Activated T-cell treated with anti-CD3 and anti-CD28 coated beads, Interleukin-2, amount 50 U/mL, for 72 hours (primary cell): ENCODE results near the gene PSMA5. TPM values are rescaled to one million over a fixed set of nuclear protein-coding genes. Genes with fewer than 3 reads are reported as not detected.
A peak's percentile ranks its signal among the peaks of the same experiment; 100 is the strongest.
"Not testable (repeated sequence)": the region's sequence is repeated elsewhere in the genome, so short reads cannot be mapped to it uniquely, and the experiment has no call there.

Source experiments
- ATAC-seq, 2 donors: fragments of 150-1000 bp; cut with Tn5 transposase; replicated peaks in 1 of 2; 2 replicates each; pipeline ENCODE4 v1.10.0; 2021; ENCODE audit warnings: moderate library complexity in 2 of 2, mild to moderate bottlenecking in 1 of 2
- DNase-seq, 2 donors: peaks; one replicate each; pipeline ENCODE4 v3.0.0; 2021 to 2022; ENCODE audit warnings: mixed read lengths in 1 of 2
- H3K27ac Mint-ChIP-seq: one replicate; pipeline ENCODE4 v1.8.0; 2022; ENCODE audit warnings: mild to moderate bottlenecking, moderate library complexity, mixed read lengths
- H3K27me3 Mint-ChIP-seq: one replicate; pipeline ENCODE4 v1.8.0; 2022; ENCODE audit warnings: low read depth, mixed read lengths
- H3K36me3 Mint-ChIP-seq, 2 donors: one replicate each; pipeline ENCODE4 v1.8.0; 2022; ENCODE audit warnings: mixed read lengths in 2 of 2, mild to moderate bottlenecking in 1 of 2; ENCODE audit not compliant: insufficient read depth in 2 of 2
- H3K4me1 Mint-ChIP-seq: one replicate; pipeline ENCODE4 v1.8.0; 2022; ENCODE audit warnings: low read depth, mixed read lengths
- H3K4me3 Mint-ChIP-seq, 2 donors: one replicate each; pipeline ENCODE4 v1.8.0; 2022; ENCODE audit warnings: mild to moderate bottlenecking in 2 of 2, mixed read lengths in 2 of 2, moderate library complexity in 2 of 2
- H3K9me3 Mint-ChIP-seq, 2 donors: one replicate each; pipeline ENCODE4 v1.8.0; 2022; ENCODE audit warnings: mixed read lengths in 2 of 2
- total RNA-seq, 2 donors: library from RNA; stranded (reverse); gene quantifications; one replicate each; pipeline ENCODE4 v1.2.3, GENCODE V29; 2022

PSMA5 gene
- total RNA-seq, 2 donors from 2014 or later, result 169 to 179 TPM

DNA sequence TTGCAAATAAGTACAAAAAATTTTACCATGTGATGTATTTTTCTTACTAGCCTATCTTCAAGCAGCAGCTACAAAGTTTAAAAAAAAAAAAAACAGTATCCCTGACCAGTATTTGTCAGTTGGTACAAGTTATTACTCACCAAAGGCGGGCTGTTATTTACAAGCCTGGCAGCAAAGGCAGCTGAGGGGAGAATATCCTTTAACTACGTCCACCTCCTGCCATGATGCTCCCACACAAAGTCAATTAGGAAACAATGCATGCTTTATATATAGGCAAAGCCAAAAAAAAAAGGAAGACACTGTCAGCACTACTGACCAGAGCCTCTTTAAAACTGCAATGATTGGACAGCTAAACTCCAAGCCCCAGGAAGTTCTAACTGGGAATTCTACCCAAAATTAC is 13.7 kb downstream of the PSMA5 start:
- Mint-ChIP-seq H3K27me3 (no peaks in the 10 kb centered on the region), H3K36me3 (peaks cover 24 to 54% of the 10 kb centered on the region in 2 donors), H3K27ac (peak overlapping the region; percentile 14), H3K4me1 (peaks cover 33% of the 10 kb centered on the region), H3K4me3 (no peak overlapping the region), H3K9me3 (no peaks in the 10 kb centered on the region)
- no peak for ATAC-seq
- DNase-seq, result no peak

DNA sequence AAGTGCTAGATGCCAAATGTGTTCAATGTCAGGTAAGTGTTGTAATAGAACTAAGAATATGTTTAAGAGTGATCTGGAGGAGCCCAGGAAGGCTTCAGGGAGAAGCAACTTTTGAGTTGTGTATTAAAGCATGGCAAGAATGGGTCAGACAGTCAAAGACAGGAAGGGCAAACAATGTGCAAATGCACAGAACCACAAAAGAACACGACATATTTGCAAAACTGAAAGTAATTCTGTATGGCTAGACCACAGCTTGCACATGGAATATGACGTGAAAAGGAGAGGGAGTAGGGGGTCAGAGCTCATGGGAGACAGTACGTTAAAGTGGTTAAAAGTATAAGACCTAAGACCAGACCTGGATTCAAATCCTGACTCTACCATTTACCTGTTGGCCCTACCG is 21.4 kb downstream of the PSMA5 start:
- Mint-ChIP-seq H3K4me3 (peak overlapping the region in 1 of 2 donors; percentile 19), H3K9me3 (no peaks in the 10 kb centered on the region), H3K36me3 (peaks cover 16 to 28% of the 10 kb centered on the region in 2 donors), H3K27ac (peak overlapping the region; percentile 44), H3K4me1 (peaks cover 24% of the 10 kb centered on the region), H3K27me3 (no peaks in the 10 kb centered on the region)
- peak; percentile 27 to 59 for ATAC-seq
- no peak for DNase-seq

GRCh38 chr1:109402025-109402424 is 24.2 kb downstream of the PSMA5 start:
- Mint-ChIP-seq H3K27me3 (peaks cover 13% of the 10 kb centered on the region), H3K36me3 (peaks cover 8 to 14% of the 10 kb centered on the region in 2 donors), H3K9me3 (no peaks in the 10 kb centered on the region), H3K4me3 (no peak overlapping the region), H3K27ac (no peak overlapping the region), H3K4me1 (peaks cover 20% of the 10 kb centered on the region)
- DNase-seq (no peak), ATAC-seq (no peak)

DNA sequence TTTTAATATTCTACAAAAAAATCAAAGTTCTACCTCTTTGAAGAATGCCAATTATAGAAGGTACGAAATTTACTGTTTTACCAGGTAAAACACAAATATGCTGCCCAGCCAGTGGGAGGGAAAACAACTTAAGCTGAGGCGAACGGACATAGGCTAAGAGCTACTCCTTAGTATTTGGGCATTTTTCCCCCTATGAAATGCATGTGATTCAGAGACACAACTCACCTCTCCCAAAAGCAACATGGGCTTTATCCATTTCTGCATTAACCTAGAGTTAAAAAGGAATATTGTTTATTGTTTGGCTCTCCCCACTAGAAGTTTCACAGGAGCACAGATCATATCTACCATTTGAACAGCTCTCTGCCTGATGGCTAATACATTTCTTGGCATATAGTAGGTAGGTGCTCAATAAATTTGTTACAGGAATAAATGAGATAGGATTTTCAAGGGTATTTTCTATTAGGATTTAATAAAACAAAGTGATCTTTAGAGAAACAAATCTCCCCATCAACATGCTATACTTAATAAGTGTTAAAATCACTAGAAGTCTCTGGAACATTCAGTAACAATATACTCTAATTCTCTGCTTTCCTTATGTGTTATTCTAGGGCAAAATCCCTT is 26.1 kb downstream of the PSMA5 start:
- Mint-ChIP-seq H3K27me3 (peaks cover 32% of the 10 kb centered on the region), H3K4me3 (no peak overlapping the region), H3K36me3 (peaks cover 3 to 8% of the 10 kb centered on the region in 2 donors), H3K9me3 (no peaks in the 10 kb centered on the region), H3K4me1 (peaks cover 29% of the 10 kb centered on the region), H3K27ac (no peak overlapping the region)
- DNase-seq (no peak), ATAC-seq (no peak)

- Mint-ChIP-seq H3K27ac (no peak overlapping the region), H3K4me3 (no peak overlapping the region), H3K4me1 (peaks cover 23% of the 10 kb centered on the region), H3K9me3 (no peaks in the 10 kb centered on the region), H3K36me3 (peaks cover 0 to 3% of the 10 kb centered on the region in 2 donors), H3K27me3 (peaks cover 39% of the 10 kb centered on the region)
- ATAC-seq, result no peak
- DNase-seq, result peak in 1 of 2 donors; percentile 46
Observed at GRCh38 chr1:109399326-109399957, 26.8 kb downstream of the PSMA5 start.

DNA sequence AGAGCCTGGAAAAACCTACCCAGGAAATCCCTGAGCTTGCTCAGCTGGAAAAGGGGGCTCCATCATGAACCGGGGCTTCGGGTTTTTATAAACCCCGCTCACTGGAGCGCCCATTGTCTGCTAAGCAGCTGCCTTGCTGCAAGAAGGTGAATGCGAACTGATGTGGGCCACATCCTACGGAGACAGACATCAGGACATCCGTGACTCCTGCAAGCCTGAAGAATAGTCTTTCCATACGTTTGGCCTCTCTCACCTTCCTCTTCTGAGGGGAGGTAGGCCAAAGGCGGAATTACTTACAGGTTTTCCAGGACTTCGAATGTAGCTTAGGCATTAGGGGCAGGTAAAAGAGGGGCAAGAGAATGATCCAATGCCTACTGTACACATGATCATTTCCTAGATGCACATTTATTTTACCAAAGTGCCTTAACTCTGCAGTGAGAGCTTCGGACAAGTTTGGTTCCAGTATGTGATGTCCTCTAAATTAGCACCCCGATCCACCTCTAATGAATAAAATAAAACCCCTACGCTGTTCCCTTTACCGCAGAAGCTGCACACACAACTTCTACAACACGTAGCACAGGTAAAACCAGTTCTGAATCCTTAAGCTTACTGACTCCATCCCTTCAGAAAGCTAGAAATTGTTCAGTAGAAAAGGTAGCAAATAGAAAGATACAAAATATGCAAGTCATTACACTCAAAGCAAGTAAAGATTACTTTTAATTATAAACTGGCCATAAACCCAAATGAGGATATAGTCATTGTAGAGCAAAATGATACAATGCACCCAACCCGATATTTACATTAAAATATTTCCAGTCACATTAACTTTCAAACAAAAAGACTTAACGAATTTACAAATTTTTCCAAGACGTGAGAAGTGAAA is 27.7 kb downstream of the PSMA5 start:
- Mint-ChIP-seq H3K4me1 (peaks cover 22% of the 10 kb centered on the region), H3K9me3 (no peaks in the 10 kb centered on the region), H3K36me3 (peaks cover 0 to 3% of the 10 kb centered on the region in 2 donors), H3K27me3 (peaks cover 41% of the 10 kb centered on the region), H3K4me3 (peak overlapping the region; percentile 78 to 86), H3K27ac (no peak overlapping the region)
- no peak for DNase-seq
- no peak for ATAC-seq

GRCh38 chr1:109397581-109398342 is 28.5 kb downstream of the PSMA5 start, which contains the start of gene SORT1:
Gene SORT1 (minus strand): TSS chr1:109397918. CDS start chr1:109397892, 26 bp downstream.
- peaks cover 0 to 3% of the 10 kb centered on the region in 2 donors for H3K36me3 Mint-ChIP-seq
- H3K4me1 Mint-ChIP-seq, result peaks cover 22% of the 10 kb centered on the region
- H3K4me3 Mint-ChIP-seq, result peak within 1 kb of the TSS; percentile 90 to 94
- H3K9me3 Mint-ChIP-seq, result no peaks in the 10 kb centered on the region
- peak within 1 kb of the TSS; percentile 72 for H3K27ac Mint-ChIP-seq
- peak; percentile 69 for DNase-seq
- peaks cover 48% of the 10 kb centered on the region for H3K27me3 Mint-ChIP-seq
- ATAC-seq, result peak; percentile 97

DNA sequence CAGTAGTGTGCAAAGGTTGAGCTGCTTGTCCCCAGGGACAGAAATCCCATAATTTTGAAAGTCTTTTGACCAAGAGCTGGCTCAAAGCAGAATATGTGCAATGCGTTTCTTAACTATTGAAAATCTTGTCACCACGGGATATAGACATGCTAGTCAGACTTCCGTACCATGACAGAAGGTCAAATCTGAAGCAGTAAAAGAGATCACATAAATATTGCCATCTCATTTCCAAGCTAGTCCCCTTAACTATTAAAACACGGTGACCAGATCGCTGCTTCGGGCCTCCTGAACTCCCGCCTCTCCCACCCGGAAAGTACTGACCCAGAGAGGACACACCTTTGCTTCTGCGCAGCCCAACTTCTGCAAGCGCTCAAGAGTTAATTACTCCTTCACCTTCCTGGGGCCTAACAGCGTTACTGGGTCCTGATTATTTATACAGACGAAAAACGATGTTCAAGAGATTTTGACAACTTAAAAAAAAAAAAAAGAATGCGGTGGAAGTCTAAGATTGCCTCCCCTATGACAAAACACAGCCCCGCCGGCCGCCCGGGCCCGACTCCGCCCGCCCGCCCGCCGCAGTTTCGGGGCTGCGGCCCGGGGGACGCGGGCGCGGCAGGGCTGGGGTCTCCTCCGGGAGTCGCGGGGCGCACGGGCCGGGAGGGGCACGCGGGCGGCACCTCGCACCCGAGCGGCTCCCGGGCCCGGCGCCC is 29.2 kb downstream of the PSMA5 start:
- ATAC-seq, result no peak
- H3K27me3 Mint-ChIP-seq, result peaks cover 56% of the 10 kb centered on the region
- peak overlapping the region; percentile 90 to 94 for H3K4me3 Mint-ChIP-seq
- peak overlapping the region; percentile 72 for H3K27ac Mint-ChIP-seq
- DNase-seq, result no peak
- H3K4me1 Mint-ChIP-seq, result peaks cover 28% of the 10 kb centered on the region
- peaks cover 0 to 3% of the 10 kb centered on the region in 2 donors for H3K36me3 Mint-ChIP-seq
- H3K9me3 Mint-ChIP-seq, result no peaks in the 10 kb centered on the region

- peaks cover 33% of the 10 kb centered on the region for H3K4me1 Mint-ChIP-seq
- peak overlapping the region; percentile 90 to 94 for H3K4me3 Mint-ChIP-seq
- peaks cover 0 to 2% of the 10 kb centered on the region in 2 donors for H3K36me3 Mint-ChIP-seq
- H3K27ac Mint-ChIP-seq, result no peak overlapping the region
- peaks cover 61% of the 10 kb centered on the region for H3K27me3 Mint-ChIP-seq
- DNase-seq (no peak), ATAC-seq (no peak)
- no peaks in the 10 kb centered on the region for H3K9me3 Mint-ChIP-seq
Observed at GRCh38 chr1:109396513-109396839, 29.8 kb downstream of the PSMA5 start.

- H3K4me3 Mint-ChIP-seq, result peak overlapping the region in 1 of 2 donors; percentile 94
- peaks cover 36% of the 10 kb centered on the region for H3K4me1 Mint-ChIP-seq
- DNase-seq, result no peak
- H3K36me3 Mint-ChIP-seq, result peaks cover 0 to 2% of the 10 kb centered on the region in 2 donors
- no peaks in the 10 kb centered on the region for H3K9me3 Mint-ChIP-seq
- H3K27me3 Mint-ChIP-seq, result peaks cover 62% of the 10 kb centered on the region
- no peak for ATAC-seq
- no peak overlapping the region for H3K27ac Mint-ChIP-seq
Observed at GRCh38 chr1:109395602-109396512, 30.4 kb downstream of the PSMA5 start.

DNA sequence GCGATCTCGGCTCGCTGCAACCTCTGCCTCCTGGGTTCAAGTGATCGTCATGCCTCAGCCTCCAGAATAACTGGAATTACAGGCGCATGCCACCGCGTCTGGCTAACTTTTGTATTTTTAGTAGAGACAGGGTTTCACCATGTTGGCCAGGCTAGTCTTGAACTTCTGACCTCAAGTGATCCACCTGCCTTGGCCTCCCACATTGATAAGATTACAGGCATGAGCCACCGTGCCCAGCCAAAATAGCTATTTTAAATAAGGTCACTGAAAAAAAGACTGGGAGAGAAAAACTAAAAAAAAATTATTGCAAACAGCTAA is 31.0 kb downstream of the PSMA5 start:
- Mint-ChIP-seq H3K27me3 (peaks cover 67% of the 10 kb centered on the region), H3K4me1 (peaks cover 36% of the 10 kb centered on the region)
- ATAC-seq, H3K36me3 Mint-ChIP-seq, H3K27ac Mint-ChIP-seq, H3K9me3 Mint-ChIP-seq, H3K4me3 Mint-ChIP-seq, DNase-seq: not testable (repeated sequence)
